Tibial artery (tissue), 4 donors: ENCODE results near the gene SLC41A3.
"Not testable (repeated sequence)": the region's sequence is repeated elsewhere in the genome, so short reads cannot be mapped to it uniquely, and the experiment has no call there.

ENCODE experiments used
- DNase-seq, 2 donors: peaks; one replicate each; pipeline ENCODE4 v3.0.0-alpha.2; 2019
- H3K27ac ChIP-seq, 2 donors: fragments of 200-600 bp; sonication (generic) in 1 of 2; 1 replicate in 1 of 2; 2 replicates in 1 of 2; pipeline ENCODE4 v1.5.1; 2018 to 2019; ENCODE audit warnings: mild to moderate bottlenecking in 1 of 2
- H3K27me3 ChIP-seq, 2 donors: fragments of 200-600 bp; sonication (generic) in 1 of 2; one replicate each; pipeline versions ENCODE4 v1.5.1 to v1.6.0; 2016 to 2019
- H3K36me3 ChIP-seq, 3 donors: fragments of 200-600 bp; sonication (generic) in 2 of 3; one replicate each; pipeline ENCODE4 v1.5.1; 2016 to 2019; ENCODE audit warnings: mild to moderate bottlenecking in 2 of 3
- H3K4me1 ChIP-seq, 4 donors: fragments of 200-600 bp; sonication (generic) in 2 of 4; 1 replicate in 3 of 4; 2 replicates in 1 of 4; pipeline ENCODE4 v1.5.1; 2016 to 2019
- H3K4me3 ChIP-seq, 2 donors: fragments of 200-600 bp; sonication (generic) in 1 of 2; 1 replicate in 1 of 2; 2 replicates in 1 of 2; pipeline ENCODE4 v1.5.1; 2018 to 2019; ENCODE audit warnings: mild to moderate bottlenecking in 2 of 2
- H3K9me3 ChIP-seq, 3 donors: fragments of 200-600 bp; sonication (generic) in 1 of 3; one replicate each; pipeline ENCODE4 v1.5.1; 2016 to 2019
- intact Hi-C: fragments of 100-400 bp; cut with DNase I; formaldehyde crosslinking; loops from one replicate; pipeline ENCODE4 v1.15.0; 2023; ENCODE audit warnings: low total_unique reads
- TF ChIP-seq, protein P1 (sequence below), 2 experiments: fragments of 200-600 bp in 1 of 2; fragments of 450-650 bp in 1 of 2; IDR thresholded peaks; one replicate each; pipeline ENCODE4 v1.5.1; 2017 to 2019; ENCODE audit warnings: antibody characterized with exemption in 2 of 2, mild to moderate bottlenecking in 1 of 2, moderate library complexity in 1 of 2

The SLC41A3 gene

DNA sequence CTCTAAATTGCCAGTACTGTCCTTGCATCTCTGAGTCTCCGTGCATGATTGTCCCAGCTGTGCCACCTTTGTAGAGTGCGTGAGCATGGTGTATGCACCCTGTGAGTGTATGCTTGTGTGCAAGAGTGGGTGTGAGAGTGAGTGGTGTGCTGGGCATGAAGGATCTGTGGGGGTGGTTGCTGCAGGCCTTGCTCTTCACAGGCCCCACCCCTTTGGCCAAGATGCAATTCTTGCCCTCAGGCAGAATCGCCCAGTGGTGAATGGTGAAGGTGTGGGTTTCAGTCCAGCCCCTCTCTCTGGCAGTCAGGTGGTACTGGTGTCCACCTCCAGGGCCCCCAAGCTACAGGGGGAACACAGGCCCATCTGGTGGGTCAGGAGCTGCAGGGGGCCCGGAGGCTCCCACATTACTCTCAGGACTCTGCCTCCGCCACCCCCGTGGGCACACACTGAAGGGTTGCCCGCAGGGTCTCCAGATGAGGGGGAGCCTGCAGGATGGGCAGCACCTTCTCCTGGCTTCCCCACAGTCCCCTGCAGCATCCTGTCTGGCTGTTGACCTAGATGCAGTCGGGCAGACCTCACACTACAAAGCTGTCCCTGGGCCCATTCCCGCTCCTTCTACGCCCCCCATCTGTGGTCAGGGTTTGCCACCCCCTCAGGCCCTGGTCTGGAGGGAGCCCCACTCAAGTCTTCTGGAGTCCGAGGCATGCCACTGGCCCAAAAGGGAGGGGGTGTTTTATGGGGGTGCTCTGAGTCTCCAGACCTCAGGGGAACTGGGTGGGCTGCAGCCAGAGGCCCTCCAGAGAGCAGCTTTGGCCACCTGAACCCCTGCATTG, 123.3 kb downstream of the SLC41A3 start:
- Histone ChIP-seq H3K4me3 (no peak overlapping the region), H3K9me3 (no peaks in the 10 kb centered on the region), H3K4me1 (peaks cover 0 to 4% (median 0%) of the 10 kb centered on the region in 4 donors), H3K27ac (no peak overlapping the region), H3K27me3 (peaks cover 0 to 50% of the 10 kb centered on the region in 2 donors), H3K36me3 (no peaks in the 10 kb centered on the region)
- intact Hi-C loops, result no loop called here
- TF ChIP-seq, protein P1, sequence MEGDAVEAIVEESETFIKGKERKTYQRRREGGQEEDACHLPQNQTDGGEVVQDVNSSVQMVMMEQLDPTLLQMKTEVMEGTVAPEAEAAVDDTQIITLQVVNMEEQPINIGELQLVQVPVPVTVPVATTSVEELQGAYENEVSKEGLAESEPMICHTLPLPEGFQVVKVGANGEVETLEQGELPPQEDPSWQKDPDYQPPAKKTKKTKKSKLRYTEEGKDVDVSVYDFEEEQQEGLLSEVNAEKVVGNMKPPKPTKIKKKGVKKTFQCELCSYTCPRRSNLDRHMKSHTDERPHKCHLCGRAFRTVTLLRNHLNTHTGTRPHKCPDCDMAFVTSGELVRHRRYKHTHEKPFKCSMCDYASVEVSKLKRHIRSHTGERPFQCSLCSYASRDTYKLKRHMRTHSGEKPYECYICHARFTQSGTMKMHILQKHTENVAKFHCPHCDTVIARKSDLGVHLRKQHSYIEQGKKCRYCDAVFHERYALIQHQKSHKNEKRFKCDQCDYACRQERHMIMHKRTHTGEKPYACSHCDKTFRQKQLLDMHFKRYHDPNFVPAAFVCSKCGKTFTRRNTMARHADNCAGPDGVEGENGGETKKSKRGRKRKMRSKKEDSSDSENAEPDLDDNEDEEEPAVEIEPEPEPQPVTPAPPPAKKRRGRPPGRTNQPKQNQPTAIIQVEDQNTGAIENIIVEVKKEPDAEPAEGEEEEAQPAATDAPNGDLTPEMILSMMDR (IDR thresholded peaks at IDR 0.05), result no peak
- DNase-seq, result no peak

DNA sequence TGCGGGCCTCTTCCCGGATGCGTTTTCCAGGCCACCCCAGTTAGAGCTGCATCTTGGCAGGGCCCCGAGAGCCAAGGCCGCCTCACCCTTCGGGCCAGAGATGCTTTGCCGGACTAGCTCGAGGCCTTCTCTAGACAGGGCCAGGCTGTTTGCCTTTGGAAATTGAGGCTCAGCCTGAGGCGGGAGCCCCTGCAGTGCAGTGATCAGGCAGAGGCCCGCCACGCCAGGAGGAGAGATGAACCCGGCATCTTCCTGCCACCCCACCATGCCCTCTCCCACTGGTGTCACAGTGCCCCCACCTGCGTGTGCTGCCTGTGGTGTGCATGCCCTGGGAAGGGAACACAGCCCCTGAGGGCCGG, 123.9 kb downstream of the SLC41A3 start:
- TF ChIP-seq, protein P1 (IDR thresholded peaks at IDR 0.05), result no peak
- DNase-seq, result no peak
- Histone ChIP-seq H3K27ac (no peak overlapping the region), H3K36me3 (no peaks in the 10 kb centered on the region), H3K9me3 (no peaks in the 10 kb centered on the region), H3K4me1 (peaks cover 0 to 4% (median 0%) of the 10 kb centered on the region in 4 donors), H3K27me3 (peaks cover 0 to 50% of the 10 kb centered on the region in 2 donors), H3K4me3 (no peak overlapping the region)
- intact Hi-C loops, result no loop called here

DNA sequence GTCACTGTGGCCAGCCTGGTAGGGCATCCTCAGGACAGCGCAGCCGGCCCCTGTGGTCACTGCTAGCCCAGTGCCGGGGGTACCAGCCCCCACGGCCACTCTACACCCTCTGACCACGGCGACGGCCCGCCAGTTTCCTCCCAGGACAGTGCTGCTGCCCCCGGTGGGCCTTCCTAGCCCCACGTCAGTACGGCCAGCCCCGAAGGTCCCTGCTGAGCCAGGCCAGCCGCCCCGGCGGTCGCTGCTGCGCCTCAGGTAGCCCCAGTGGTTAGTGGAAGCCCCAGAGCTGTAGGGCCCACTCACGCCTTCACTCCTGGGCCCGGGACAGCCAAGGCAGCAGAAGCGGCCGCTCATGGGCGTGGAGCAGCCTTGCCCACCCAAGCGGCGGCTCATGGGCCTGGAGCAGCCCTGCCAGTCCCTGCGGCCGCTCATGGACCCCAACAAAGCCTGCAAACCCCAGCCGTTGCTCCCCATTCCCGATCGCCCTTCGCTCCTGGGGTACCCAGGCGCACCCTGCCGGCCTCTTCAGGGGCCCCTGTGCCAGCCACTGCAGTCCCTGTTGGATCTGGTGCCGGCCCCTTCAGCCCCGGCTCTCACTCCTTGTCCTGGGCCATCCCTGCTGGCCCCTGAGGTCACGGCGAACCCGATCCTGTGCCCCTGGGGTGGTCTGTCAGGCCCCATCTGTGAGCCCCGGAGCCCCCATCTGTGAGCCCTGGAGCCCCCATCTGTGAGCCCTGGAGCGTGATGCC, 124.4 kb downstream of the SLC41A3 start:
- no peak for DNase-seq
- H3K9me3 ChIP-seq, result no peaks in the 10 kb centered on the region
- intact Hi-C loops, result no loop called here
- no peaks in the 10 kb centered on the region for H3K36me3 ChIP-seq
- H3K27me3 ChIP-seq, result peaks cover 0 to 50% of the 10 kb centered on the region in 2 donors
- no peak overlapping the region for H3K27ac ChIP-seq
- H3K4me3 ChIP-seq, result no peak overlapping the region
- TF ChIP-seq, protein P1 (IDR thresholded peaks at IDR 0.05), result no peak
- peaks cover 0 to 4% (median 0%) of the 10 kb centered on the region in 4 donors for H3K4me1 ChIP-seq

DNA sequence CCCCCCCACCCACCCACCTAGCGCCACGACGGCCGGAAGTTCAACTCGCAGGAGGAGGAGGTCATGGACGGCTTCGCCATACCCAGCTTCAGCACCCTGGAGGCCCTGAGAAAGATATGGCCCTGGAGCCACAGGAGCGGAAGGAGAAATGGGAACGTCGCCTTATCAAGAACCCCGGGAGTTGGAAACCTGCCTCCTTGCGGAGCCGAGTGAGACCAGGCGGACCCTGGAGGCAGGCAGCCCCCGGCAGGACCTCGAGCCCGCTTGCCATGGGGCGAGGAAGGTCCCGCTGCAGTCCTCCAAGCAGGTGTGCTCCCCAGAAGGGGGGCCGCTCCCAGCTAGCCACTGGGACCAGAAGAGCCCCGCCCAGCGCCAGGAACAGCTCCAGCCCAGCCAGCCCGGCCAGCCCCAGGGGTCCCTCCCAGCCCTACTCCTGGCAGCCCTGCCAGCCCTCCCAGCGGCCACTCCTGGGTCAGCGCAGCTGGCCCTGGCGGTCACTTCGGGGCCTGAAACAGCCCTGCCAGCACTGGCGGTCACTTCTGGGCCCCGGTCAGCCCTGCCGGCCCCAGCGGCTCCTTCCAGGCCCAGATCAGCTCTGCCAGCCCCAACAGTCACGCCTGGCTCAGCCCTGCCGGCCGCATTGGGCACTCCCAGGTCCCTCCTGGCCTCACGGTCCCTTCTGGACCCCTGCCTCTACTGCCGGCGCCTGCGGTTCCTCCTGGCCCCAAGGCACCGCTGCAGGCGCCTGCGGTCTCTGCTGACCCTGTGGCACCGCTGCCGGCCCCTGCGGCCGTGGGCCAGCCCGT, 125.2 kb downstream of the SLC41A3 start:
- no peaks in the 10 kb centered on the region for H3K9me3 ChIP-seq
- TF ChIP-seq, protein P1 (IDR thresholded peaks at IDR 0.05), result no peak
- H3K4me3 ChIP-seq, result no peak overlapping the region
- peaks cover 0 to 4% (median 0%) of the 10 kb centered on the region in 4 donors for H3K4me1 ChIP-seq
- intact Hi-C loops, result no loop called here
- H3K27ac ChIP-seq, result no peak overlapping the region
- no peak for DNase-seq
- H3K27me3 ChIP-seq, result peaks cover 0 to 50% of the 10 kb centered on the region in 2 donors
- H3K36me3 ChIP-seq, result no peaks in the 10 kb centered on the region

DNA sequence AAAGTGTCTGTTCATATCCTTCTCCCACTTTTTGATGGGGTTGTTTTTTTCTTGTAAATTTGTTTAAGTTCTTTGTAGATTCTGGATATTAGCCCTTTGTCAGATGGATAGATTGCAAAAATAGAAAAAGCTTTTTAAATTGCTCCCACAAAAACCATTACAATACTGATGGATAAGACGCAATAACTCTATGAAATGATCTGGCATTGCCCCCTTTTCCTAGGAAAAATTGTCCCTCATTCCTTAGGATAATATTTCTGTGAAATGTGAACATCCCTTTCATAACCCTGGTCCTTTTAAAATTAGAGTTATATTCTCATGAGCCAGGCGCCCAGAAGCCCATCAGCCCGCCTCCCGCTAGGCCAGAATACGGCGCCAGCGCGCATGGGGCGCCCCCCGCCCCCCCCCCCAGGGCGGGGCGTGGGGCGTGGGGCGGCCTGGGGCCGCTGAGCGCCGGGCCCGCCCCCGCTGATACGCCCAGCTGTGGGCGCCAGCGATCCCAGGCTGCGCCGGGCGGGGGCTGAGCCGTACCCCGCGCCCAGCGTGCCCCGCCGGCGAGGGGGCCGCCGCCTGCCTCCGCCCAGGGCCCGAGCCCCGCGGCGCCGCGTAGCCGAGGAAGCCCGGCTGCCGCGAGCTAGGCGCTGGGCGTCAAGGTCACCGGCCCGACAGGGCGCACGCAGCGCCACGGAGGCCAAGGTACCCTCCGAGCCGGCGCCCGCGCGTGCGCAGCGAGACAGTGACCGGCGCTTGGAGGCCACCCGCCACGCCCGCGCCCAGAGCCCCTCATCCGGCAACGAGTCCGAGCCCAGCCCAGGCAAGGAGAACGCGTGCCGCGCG, 126.0 kb downstream of the SLC41A3 start:
- TF ChIP-seq, protein P1 (IDR thresholded peaks at IDR 0.05), result no peak
- Histone ChIP-seq H3K36me3 (no peaks in the 10 kb centered on the region), H3K4me1 (peaks cover 0 to 4% (median 0%) of the 10 kb centered on the region in 4 donors), H3K9me3 (no peaks in the 10 kb centered on the region), H3K4me3 (no peak overlapping the region), H3K27me3 (peaks cover 0 to 50% of the 10 kb centered on the region in 2 donors), H3K27ac (no peak overlapping the region)
- intact Hi-C loops, result no loop called here
- DNase-seq, result no peak

DNA sequence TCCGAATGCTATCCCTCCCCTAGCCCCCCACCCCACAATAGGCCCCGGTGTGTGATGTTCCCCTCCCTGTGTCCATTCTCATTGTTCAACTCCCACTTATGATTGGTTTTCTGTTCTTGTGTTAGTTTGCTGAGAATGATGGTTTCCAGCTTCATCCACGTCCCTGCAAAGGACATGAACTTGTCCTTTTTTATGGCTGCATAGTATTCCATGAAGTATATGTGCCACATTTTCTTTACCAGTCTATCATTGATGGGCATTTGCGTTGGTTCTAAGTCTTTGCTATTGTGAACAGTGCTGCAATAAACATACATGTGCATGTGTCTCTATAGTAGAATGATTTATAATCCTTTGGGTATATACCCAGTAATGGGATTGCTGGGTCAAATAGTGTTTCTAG, 126.9 kb downstream of the SLC41A3 start:
- H3K27ac ChIP-seq, H3K9me3 ChIP-seq, H3K4me1 ChIP-seq, H3K4me3 ChIP-seq, intact Hi-C loops, DNase-seq, H3K36me3 ChIP-seq: not testable (repeated sequence)
- H3K27me3 ChIP-seq, result peaks cover 0 to 50% of the 10 kb centered on the region in 2 donors
